ENCODE measurements around the gene DEFB123. TPM values are rescaled to one million over a fixed set of nuclear protein-coding genes. Genes with fewer than 3 reads are reported as not detected.

DEFB123 gene
- total and polyA plus RNA-seq, 12 donors = not detected

GRCh38 chr20:31406115-31406514, 34.3 kb upstream of the DEFB123 start, which contains the start of gene DEFB121:
DEFB121 (minus strand) TSS chr20:31406215; CDS start chr20:31406152, 63 bp downstream.
- no peaks in the 10 kb centered on the region for H3K4me1 ChIP-seq (replicated peaks in 1 of 2)
- H3K4me3 ChIP-seq = no peak within 1 kb of the TSS
- 26 to 38% (median 31%) methylated on average over 3 of the region's 3 CpGs for WGBS, 4 donors
- H3K27ac ChIP-seq = no peak within 1 kb of the TSS
- TF ChIP-seq POLR2A (IDR thresholded peaks at IDR 0.05) = no peak
- no peaks in the 10 kb centered on the region for H3K36me3 ChIP-seq (replicated peaks in 1 of 2)
- DNase-seq = no peak
- H3K9me3 ChIP-seq (replicated peaks in 1 of 3) = no peaks in the 10 kb centered on the region
- peaks cover 8% of the 10 kb centered on the region for H3K27me3 ChIP-seq
- intact Hi-C loops (cut with DNase I) = no loop called here

- H3K27ac ChIP-seq = no peak overlapping the region
- no peaks in the 10 kb centered on the region for H3K36me3 ChIP-seq (replicated peaks in 1 of 2)
- H3K4me1 ChIP-seq (replicated peaks in 1 of 2) = no peaks in the 10 kb centered on the region
- intact Hi-C loops (cut with DNase I) = no loop called here
- WGBS, 4 donors = 44 to 63% (median 51%) methylated on average over 1 of the region's 1 CpG
- DNase-seq = no peak
- TF ChIP-seq POLR2A (IDR thresholded peaks at IDR 0.05) (no peak), CTCF (IDR thresholded peaks at IDR 0.05) (no peak)
- H3K27me3 ChIP-seq = peaks cover 8% of the 10 kb centered on the region
- no peaks in the 10 kb centered on the region for H3K9me3 ChIP-seq (replicated peaks in 1 of 3)
- H3K4me3 ChIP-seq = no peak overlapping the region
Observed at GRCh38 chr20:31410011-31410410, 30.4 kb upstream of the DEFB123 start.

GRCh38 chr20:31414381-31414780, 26.1 kb upstream of the DEFB123 start:
- no peak for DNase-seq
- Histone ChIP-seq H3K36me3 (replicated peaks in 1 of 2) (no peaks in the 10 kb centered on the region), H3K4me1 (replicated peaks in 1 of 2) (no peaks in the 10 kb centered on the region), H3K27ac (no peak overlapping the region), H3K27me3 (peaks cover 4% of the 10 kb centered on the region), H3K4me3 (no peak overlapping the region), H3K9me3 (replicated peaks in 1 of 3) (no peaks in the 10 kb centered on the region)
- TF ChIP-seq CTCF (IDR thresholded peaks at IDR 0.05) = no peak
- 56 to 70% (median 64%) methylated on average over 6 of the region's 6 CpGs for WGBS, 4 donors
- intact Hi-C loops (cut with DNase I) = no loop called here

GRCh38 chr20:31415653-31416052, 24.8 kb upstream of the DEFB123 start:
- Histone ChIP-seq H3K9me3 (replicated peaks in 1 of 3) (no peaks in the 10 kb centered on the region), H3K27me3 (no peaks in the 10 kb centered on the region), H3K36me3 (replicated peaks in 1 of 2) (no peaks in the 10 kb centered on the region), H3K4me1 (replicated peaks in 1 of 2) (no peaks in the 10 kb centered on the region), H3K27ac (no peak overlapping the region), H3K4me3 (no peak overlapping the region)
- DNase-seq = no peak
- WGBS, 4 donors = 79 to 90% (median 84%) methylated on average over 2 of the region's 2 CpGs
- intact Hi-C loops (cut with DNase I) = no loop called here
- TF ChIP-seq POLR2A (IDR thresholded peaks at IDR 0.05) (no peak), CTCF (IDR thresholded peaks at IDR 0.05) (no peak)

- H3K27ac ChIP-seq = no peak overlapping the region
- intact Hi-C loops (cut with DNase I) = no loop called here
- H3K9me3 ChIP-seq (replicated peaks in 1 of 3) = no peaks in the 10 kb centered on the region
- DNase-seq = no peak
- no peak for TF ChIP-seq POLR2A (IDR thresholded peaks at IDR 0.05)
- TF ChIP-seq CTCF (IDR thresholded peaks at IDR 0.05) = no peak
- no peaks in the 10 kb centered on the region for H3K4me1 ChIP-seq (replicated peaks in 1 of 2)
- no peaks in the 10 kb centered on the region for H3K36me3 ChIP-seq (replicated peaks in 1 of 2)
- H3K4me3 ChIP-seq = no peak overlapping the region
- 70 to 80% (median 75%) methylated on average over 7 of the region's 7 CpGs for WGBS, 4 donors
- no peaks in the 10 kb centered on the region for H3K27me3 ChIP-seq
Observed at GRCh38 chr20:31418307-31418706, 22.1 kb upstream of the DEFB123 start.
